GM12864 (cell line): ENCODE data around the gene SVIP.
A peak's percentile ranks its signal among the peaks of the same experiment; 100 is the strongest.

Experiments used
- DNase-seq: peaks from one replicate; pipeline ENCODE4 v3.0.0-alpha.2; 2011; ENCODE audit warnings: low read depth
- H3K4me3 ChIP-seq: 2 replicates; pipeline ENCODE4 v1.5.1; 2011; ENCODE audit warnings: mild to moderate bottlenecking, low read depth, low read length, control low read depth
- TF ChIP-seq, protein P1 (sequence below): IDR thresholded peaks from 2 replicates; pipeline ENCODE4 v1.5.1; 2011; ENCODE audit warnings: low read depth, mild to moderate bottlenecking, moderate library complexity, low read length, control low read depth, inconsistent platforms; ENCODE audit errors: missing control alignments

Gene SVIP

DNA sequence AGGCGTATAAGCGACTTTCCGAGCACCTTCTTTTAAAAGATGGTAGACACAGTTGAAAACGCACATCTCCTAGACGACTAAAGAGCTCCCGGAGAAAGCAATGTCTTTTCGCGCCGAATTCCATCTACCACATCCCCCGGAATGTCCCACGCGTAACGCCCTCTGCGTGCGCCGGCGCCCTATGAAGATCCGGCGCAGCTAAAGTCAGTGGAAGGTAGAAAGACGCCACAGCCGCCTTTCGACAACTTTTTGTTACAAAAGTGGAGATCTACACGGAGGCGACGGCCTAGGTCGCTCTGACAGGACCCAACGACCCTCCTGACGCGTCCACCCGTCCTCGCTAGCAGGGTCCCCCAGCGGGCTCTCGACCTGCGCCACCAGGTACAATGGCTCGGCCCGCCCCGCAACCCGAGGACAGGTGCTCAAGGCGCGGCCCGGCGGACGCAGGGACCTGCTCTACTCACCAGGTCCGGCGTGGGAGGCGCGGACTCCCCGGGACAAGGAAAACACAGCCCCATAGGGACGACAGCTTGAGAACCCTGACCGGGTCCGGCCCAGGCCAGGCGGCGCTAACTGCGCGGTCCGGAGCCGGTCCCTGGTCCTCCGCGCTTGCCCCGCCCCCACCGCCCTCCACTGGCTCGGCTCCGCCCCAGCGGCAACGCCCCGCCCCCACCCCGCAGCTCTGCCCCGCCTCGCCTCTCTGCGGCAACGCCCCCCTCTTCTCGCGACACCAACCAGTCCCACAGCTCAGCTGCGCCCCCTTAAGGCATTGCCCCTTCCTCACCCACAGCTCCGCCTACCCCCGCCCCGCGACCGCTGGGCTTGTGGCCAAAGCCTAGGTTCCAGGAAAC lies at the start of gene SVIP:
SVIP (minus strand) TSS at position 571 of the 851 bp plus-strand sequence; CDS start at position 518, 53 bp downstream.
- TF ChIP-seq, protein P1, sequence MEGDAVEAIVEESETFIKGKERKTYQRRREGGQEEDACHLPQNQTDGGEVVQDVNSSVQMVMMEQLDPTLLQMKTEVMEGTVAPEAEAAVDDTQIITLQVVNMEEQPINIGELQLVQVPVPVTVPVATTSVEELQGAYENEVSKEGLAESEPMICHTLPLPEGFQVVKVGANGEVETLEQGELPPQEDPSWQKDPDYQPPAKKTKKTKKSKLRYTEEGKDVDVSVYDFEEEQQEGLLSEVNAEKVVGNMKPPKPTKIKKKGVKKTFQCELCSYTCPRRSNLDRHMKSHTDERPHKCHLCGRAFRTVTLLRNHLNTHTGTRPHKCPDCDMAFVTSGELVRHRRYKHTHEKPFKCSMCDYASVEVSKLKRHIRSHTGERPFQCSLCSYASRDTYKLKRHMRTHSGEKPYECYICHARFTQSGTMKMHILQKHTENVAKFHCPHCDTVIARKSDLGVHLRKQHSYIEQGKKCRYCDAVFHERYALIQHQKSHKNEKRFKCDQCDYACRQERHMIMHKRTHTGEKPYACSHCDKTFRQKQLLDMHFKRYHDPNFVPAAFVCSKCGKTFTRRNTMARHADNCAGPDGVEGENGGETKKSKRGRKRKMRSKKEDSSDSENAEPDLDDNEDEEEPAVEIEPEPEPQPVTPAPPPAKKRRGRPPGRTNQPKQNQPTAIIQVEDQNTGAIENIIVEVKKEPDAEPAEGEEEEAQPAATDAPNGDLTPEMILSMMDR: peak; percentile 81
- peak within 1 kb of the TSS; percentile 94 for H3K4me3 ChIP-seq
- DNase-seq: peak; percentile 76

DNA sequence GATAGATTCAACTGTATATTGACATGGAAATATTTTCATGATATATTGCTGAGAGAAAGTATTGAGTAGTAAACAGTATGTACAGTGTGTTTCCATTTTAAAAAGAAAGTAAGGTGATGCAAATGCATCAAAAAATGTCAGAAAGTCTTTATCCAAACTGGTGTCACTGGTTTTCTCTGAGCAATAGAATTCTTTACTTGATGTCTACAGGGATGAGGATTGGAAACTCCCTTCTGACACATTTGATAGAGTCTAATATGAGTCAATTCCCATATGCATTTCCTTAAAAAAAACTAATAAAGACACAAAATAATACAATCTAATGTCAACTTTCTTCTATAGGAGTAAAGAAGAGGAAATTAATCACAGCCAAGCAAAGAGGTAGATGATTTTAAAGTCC lies 49.0 kb upstream of the SVIP start:
- H3K4me3 ChIP-seq: no peak overlapping the region
- TF ChIP-seq, protein P1: no peak
- no peak for DNase-seq

DNA sequence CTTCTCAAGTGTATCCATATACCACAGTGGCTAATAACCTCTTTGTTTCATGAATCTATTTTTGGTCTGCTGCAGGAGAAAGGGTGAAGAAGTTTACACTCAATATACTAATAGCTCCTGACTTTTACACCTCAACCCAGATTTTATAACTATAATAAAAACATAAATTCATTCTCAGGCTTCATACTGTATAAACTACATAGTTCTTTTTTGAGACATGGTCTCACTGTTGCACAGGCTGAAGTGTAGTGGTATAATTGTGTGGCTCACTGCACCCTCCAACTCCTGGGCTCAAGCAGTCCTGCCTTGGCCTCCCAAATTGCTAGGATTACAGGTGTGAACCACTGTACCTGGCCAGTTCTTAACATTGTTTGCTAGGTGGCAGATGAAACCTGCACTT lies 48.4 kb upstream of the SVIP start:
- TF ChIP-seq, protein P1: no peak
- no peak for DNase-seq
- H3K4me3 ChIP-seq: no peak overlapping the region

- TF ChIP-seq, protein P1: peak; percentile 58
- DNase-seq: peak; percentile 58
- no peak overlapping the region for H3K4me3 ChIP-seq
Observed at GRCh38 chr11:22875869-22876473, 46.4 kb upstream of the SVIP start.

DNA sequence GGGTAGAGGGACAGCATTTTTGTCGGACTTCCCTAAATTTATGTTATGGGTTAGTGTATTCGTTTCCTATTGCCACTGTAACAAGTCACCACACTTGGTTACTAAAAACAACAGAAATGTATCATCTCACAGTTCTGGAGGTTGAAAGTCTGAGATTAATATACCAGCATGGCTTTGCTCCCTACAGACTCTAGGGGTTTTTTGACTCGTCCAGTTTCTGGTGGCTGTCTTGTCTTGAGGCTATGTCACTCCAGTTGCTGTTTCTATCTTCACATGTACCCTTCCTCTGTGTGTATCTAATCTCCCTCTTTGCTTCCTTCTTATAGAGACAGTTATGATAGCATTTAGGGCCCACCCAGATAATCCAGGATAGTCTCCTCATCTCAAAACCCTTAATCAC lies 39.7 kb upstream of the SVIP start:
- no peak for DNase-seq
- H3K4me3 ChIP-seq: no peak overlapping the region
- TF ChIP-seq, protein P1: no peak

DNA sequence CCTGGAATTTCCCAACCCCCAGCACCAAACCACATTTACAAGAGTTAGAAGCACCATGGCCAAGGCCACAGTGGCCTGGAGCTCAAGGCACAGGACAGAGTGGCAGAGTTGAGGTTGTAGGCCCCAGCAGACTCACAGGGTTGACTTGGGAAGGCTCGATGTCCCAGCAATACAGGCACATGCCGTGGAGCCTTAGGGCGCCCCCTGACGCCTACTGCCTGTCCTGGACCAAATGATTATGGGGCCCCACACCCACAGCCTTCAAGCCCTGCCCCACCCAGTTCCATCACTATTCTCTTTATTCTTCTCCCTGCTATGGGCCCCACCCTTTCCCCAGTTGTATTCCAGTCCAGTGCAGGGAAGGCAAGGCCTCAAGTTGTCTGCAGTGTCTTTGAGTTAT lies 30.6 kb upstream of the SVIP start, which contains the start of gene CCDC179:
CCDC179 (minus strand) TSS at position 234 of the 400 bp plus-strand sequence; CDS start at position 181, 53 bp downstream.
- no peak for DNase-seq
- TF ChIP-seq, protein P1: no peak
- no peak within 1 kb of the TSS for H3K4me3 ChIP-seq

DNA sequence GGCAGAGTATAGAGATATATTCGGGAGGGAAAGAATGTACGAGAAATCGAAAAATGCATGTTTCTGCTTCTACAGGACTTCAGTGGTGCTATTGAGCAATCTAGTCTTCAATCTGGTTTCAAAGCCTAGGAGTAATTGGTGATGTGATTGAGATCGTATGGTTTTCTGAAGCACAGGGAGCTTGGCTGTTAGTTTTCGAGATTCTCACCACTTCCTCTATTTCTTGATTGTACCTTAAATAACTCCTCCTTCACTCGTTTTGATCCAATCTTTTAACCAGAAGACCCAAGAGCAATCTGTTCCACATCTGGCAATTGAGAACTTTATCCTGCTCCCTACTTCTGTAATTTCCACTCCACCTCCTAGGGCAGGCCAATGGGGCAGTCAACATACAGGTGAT lies 30.2 kb upstream of the SVIP start:
- TF ChIP-seq, protein P1: no peak
- no peak for DNase-seq
- no peak overlapping the region for H3K4me3 ChIP-seq
